ENCODE measurements around the gene TMEM88.
"Not testable (repeated sequence)": the region's sequence is repeated elsewhere in the genome, so short reads cannot be mapped to it uniquely, and the experiment has no call there.

TMEM88 gene
- total RNA-seq: 0.82 to 4.1 (median 3.0) reads per million in 3 experiments

GRCh38 chr17:7854851-7855659 is at the start of gene TMEM88:
TSS of gene TMEM88 (plus strand) at chr17:7855066. CDS start at chr17:7855075, 9 bp downstream.
- no peak for DNase-seq

GRCh38 chr17:7806587-7806986 is 48.3 kb upstream of the TMEM88 start:
- no peak for DNase-seq

GRCh38 chr17:7807206-7807605 is 47.7 kb upstream of the TMEM88 start:
- DNase-seq: no peak

- DNase-seq: no peak
Observed at GRCh38 chr17:7809086-7809790, 45.6 kb upstream of the TMEM88 start.

GRCh38 chr17:7809791-7810343 is 45.0 kb upstream of the TMEM88 start:
- DNase-seq: not testable (repeated sequence)

- no peak for DNase-seq
Observed at GRCh38 chr17:7811251-7811650, 43.6 kb upstream of the TMEM88 start.

GRCh38 chr17:7814969-7815368 is 39.9 kb upstream of the TMEM88 start:
- DNase-seq: no peak

GRCh38 chr17:7816926-7817642 is 37.8 kb upstream of the TMEM88 start:
- DNase-seq: no peak

- DNase-seq: no peak
Observed at GRCh38 chr17:7817643-7817964, 37.3 kb upstream of the TMEM88 start.

GRCh38 chr17:7818026-7818425 is 36.8 kb upstream of the TMEM88 start:
- no peak for DNase-seq

- no peak for DNase-seq
Observed at GRCh38 chr17:7818746-7819645, 35.9 kb upstream of the TMEM88 start.

- no peak for DNase-seq
Observed at GRCh38 chr17:7820231-7820630, 34.6 kb upstream of the TMEM88 start.

GRCh38 chr17:7822126-7822525 is 32.7 kb upstream of the TMEM88 start:
- DNase-seq: no peak

GRCh38 chr17:7823581-7824001 is 31.3 kb upstream of the TMEM88 start:
- DNase-seq: no peak

GRCh38 chr17:7824021-7824924 is 30.6 kb upstream of the TMEM88 start:
- no peak for DNase-seq

GRCh38 chr17:7825206-7825990 is 29.5 kb upstream of the TMEM88 start:
- no peak for DNase-seq

GRCh38 chr17:7830616-7831015 is 24.2 kb upstream of the TMEM88 start:
- DNase-seq: no peak

- DNase-seq: no peak
Observed at GRCh38 chr17:7831233-7831632, 23.6 kb upstream of the TMEM88 start.

GRCh38 chr17:7832431-7832830 is 22.4 kb upstream of the TMEM88 start:
- DNase-seq: no peak

Measured in central memory CD4-positive, alpha-beta T cell (primary cell).